Stomach (tissue), 4 donors: ENCODE measurements around the gene GRB7.

Experiments used
- CTCF ChIP-seq, 7 experiments: fragments of 450-650 bp in 4 of 7; fragments of 200-600 bp in 3 of 7; sonication (generic) in 3 of 7; IDR thresholded peaks; one replicate each; pipeline ENCODE4 v1.5.1; 2016 to 2019; ENCODE audit warnings: antibody characterized with exemption in 7 of 7, control low read depth in 2 of 7, mild to moderate bottlenecking in 1 of 7
- POLR2A ChIP-seq, 4 donors: fragments of 450-650 bp; IDR thresholded peaks; one replicate each; pipeline ENCODE4 v1.6.1; 2016; ENCODE audit warnings: antibody characterized with exemption in 4 of 4, control low read depth in 2 of 4, mild to moderate bottlenecking in 1 of 4, moderate library complexity in 1 of 4

GRCh38 chr17:39688475-39688835 lies 49.3 kb upstream of the GRB7 start:
- TF ChIP-seq CTCF (IDR thresholded peaks at IDR 0.05) (no peak), POLR2A (IDR thresholded peaks at IDR 0.05) (no peak)
